Measurements from ENCODE around the gene CTAGE9.

- TF ChIP-seq CTCF (conservative IDR thresholded peaks at IDR 0.05) (no peak), ZFX (IDR thresholded peaks at IDR 0.05) (no peak)
Observed at GRCh38 chr6:131754715-131755567, 44.1 kb upstream of the CTAGE9 start.

Measured in C4-2B (cell line).